Muscle of back (tissue), 10 donors: ENCODE measurements around the gene APOBR. TPM values are rescaled to one million over a fixed set of nuclear protein-coding genes. Genes with fewer than 3 reads are reported as not detected.

ENCODE experiments used
- polyA plus RNA-seq, 10 donors: library from polyadenylated mRNA; unstranded; fragments of 120-200 nt; gene quantifications; one replicate each; pipeline ENCODE4 v1.2.1, GENCODE V29; 2013; ENCODE audit not compliant: insufficient read length in 10 of 10

Gene APOBR
- polyA plus RNA-seq, 10 donors = 0.34 to 2.6 (median 0.78) TPM

Other genes starting within 250 kb of the APOBR start
- 10 to 100 TPM in 9 of 10 donors, 1 to 10 TPM in 1; 8.4 to 18.2 (median 14.7) TPM for gene SBK1, start 202.1 kb upstream of the APOBR start, polyA plus RNA-seq
- 1 to 10 TPM in 5 of 10 donors, under 1 TPM in 5; 0.21 to 2.8 (median 1.0) TPM for gene NPIPB6, start 131.1 kb upstream of the APOBR start, polyA plus RNA-seq
- gene EIF3CL, start 90.8 kb upstream of the APOBR start, polyA plus RNA-seq = 100 to 1,000 TPM in 1 of 10 donors, 10 to 100 TPM in 9; 34.6 to 109 (median 57.9) TPM
- under 1 TPM in 7 of 10 donors, not detected in 3; 0.14 to 0.74 (median 0.24) TPM for gene NPIPB7, start 22.3 kb upstream of the APOBR start, polyA plus RNA-seq
- gene CLN3, start 2.6 kb upstream of the APOBR start, polyA plus RNA-seq = 10 to 100 TPM; 11.7 to 21.3 (median 15.1) TPM
- under 1 TPM in 1 of 10 donors, not detected in 9; 0.30 TPM for gene IL27, start 12.2 kb downstream of the APOBR start, polyA plus RNA-seq
- gene NUPR1, start 44.3 kb downstream of the APOBR start, polyA plus RNA-seq = 10 to 100 TPM; 26.4 to 55.6 (median 35.4) TPM
- 10 to 100 TPM in 9 of 10 donors, 1 to 10 TPM in 1; 5.9 to 18.4 (median 14.7) TPM for gene SGF29, start 59.3 kb downstream of the APOBR start, polyA plus RNA-seq
- 1 to 10 TPM in 1 of 10 donors, under 1 TPM in 9; 0.21 to 1.6 (median 0.46) TPM for gene SULT1A2, start 102.4 kb downstream of the APOBR start, polyA plus RNA-seq
- gene SULT1A1, start 115.4 kb downstream of the APOBR start, polyA plus RNA-seq = 10 to 100 TPM in 5 of 10 donors, 1 to 10 TPM in 5; 4.2 to 20.0 (median 10.6) TPM
- 1 to 10 TPM in 4 of 10 donors, under 1 TPM in 5, not detected in 1; 0.07 to 3.2 (median 0.71) TPM for gene NPIPB8, start 143.4 kb downstream of the APOBR start, polyA plus RNA-seq
- gene EIF3C, start 216.8 kb downstream of the APOBR start, polyA plus RNA-seq = 100 to 1,000 TPM; 175 to 425 (median 322) TPM